ENCODE data around the gene ADCY5.

Gene ADCY5

GRCh38 chr3:123326531-123326930 is 122.4 kb downstream of the ADCY5 start:
- DNase-seq (ENCODE audit: low read depth): no peak

- no peak for DNase-seq (ENCODE audit: low read depth)
Measured at GRCh38 chr3:123325766-123326256, 123.1 kb downstream of the ADCY5 start.

GRCh38 chr3:123324880-123325765 is 123.8 kb downstream of the ADCY5 start:
- no peak for DNase-seq (ENCODE audit: low read depth)

GRCh38 chr3:123323781-123324180 is 125.1 kb downstream of the ADCY5 start:
- DNase-seq (ENCODE audit: low read depth): no peak

GRCh38 chr3:123322866-123323265 is 126.0 kb downstream of the ADCY5 start:
- no peak for DNase-seq (ENCODE audit: low read depth)

- no peak for DNase-seq (ENCODE audit: low read depth)
Measured at GRCh38 chr3:123321806-123322205, 127.1 kb downstream of the ADCY5 start.

GRCh38 chr3:123320221-123320620 is 128.7 kb downstream of the ADCY5 start:
- no peak for DNase-seq (ENCODE audit: low read depth)

GRCh38 chr3:123319760-123320159 is 129.1 kb downstream of the ADCY5 start:
- DNase-seq (ENCODE audit: low read depth): no peak

- DNase-seq (ENCODE audit: low read depth): no peak
Measured at GRCh38 chr3:123318374-123318773, 130.5 kb downstream of the ADCY5 start.

GRCh38 chr3:123317716-123318115 is 131.2 kb downstream of the ADCY5 start:
- no peak for DNase-seq (ENCODE audit: low read depth)

GRCh38 chr3:123315271-123315595 is 133.7 kb downstream of the ADCY5 start:
- DNase-seq (ENCODE audit: low read depth): no peak

GRCh38 chr3:123314359-123315270 is 134.3 kb downstream of the ADCY5 start:
- no peak for DNase-seq (ENCODE audit: low read depth)

- no peak for DNase-seq (ENCODE audit: low read depth)
Measured at GRCh38 chr3:123313889-123314288, 135.0 kb downstream of the ADCY5 start.

GRCh38 chr3:123312331-123313265 is 136.3 kb downstream of the ADCY5 start:
- DNase-seq (ENCODE audit: low read depth): no peak

GRCh38 chr3:123311201-123311600 is 137.7 kb downstream of the ADCY5 start:
- no peak for DNase-seq (ENCODE audit: low read depth)

- DNase-seq (ENCODE audit: low read depth): no peak
Measured at GRCh38 chr3:123310741-123311140, 138.1 kb downstream of the ADCY5 start.

- no peak for DNase-seq (ENCODE audit: low read depth)
Measured at GRCh38 chr3:123310186-123310585, 138.7 kb downstream of the ADCY5 start.

- DNase-seq (ENCODE audit: low read depth): no peak
Measured at GRCh38 chr3:123307064-123307463, 141.8 kb downstream of the ADCY5 start.

GRCh38 chr3:123305192-123305591 is 143.7 kb downstream of the ADCY5 start:
- no peak for DNase-seq (ENCODE audit: low read depth)

GRCh38 chr3:123303976-123304560 is 144.8 kb downstream of the ADCY5 start:
- no peak for DNase-seq (ENCODE audit: low read depth)

- DNase-seq (ENCODE audit: low read depth): no peak
Measured at GRCh38 chr3:123302961-123303360, 145.9 kb downstream of the ADCY5 start.
